ENCODE data around the gene HYAL2. TPM values are rescaled to one million over a fixed set of nuclear protein-coding genes. Genes with fewer than 3 reads are reported as not detected.
"Not testable (repeated sequence)": the region's sequence is repeated elsewhere in the genome, so short reads cannot be mapped to it uniquely, and the experiment has no call there.

The HYAL2 gene
- total RNA-seq, 1 donor from 2014 or later, result 87.9 TPM

GRCh38 chr3:50312041-50312440, 10.5 kb downstream of the HYAL2 start:
- not testable (repeated sequence) for DNase-seq (ENCODE audit: low spot score)

- DNase-seq (ENCODE audit: low spot score), result no peak
Measured at GRCh38 chr3:50304601-50305000, 17.9 kb downstream of the HYAL2 start.

- no peak for DNase-seq (ENCODE audit: low spot score)
Measured at GRCh38 chr3:50303013-50303815, 19.3 kb downstream of the HYAL2 start, which contains the start of gene HYAL1. Gene HYAL1, minus strand, starts transcription at chr3:50303574. Its CDS starts 618 bp downstream, at chr3:50302956.

- DNase-seq (ENCODE audit: low spot score), result no peak
Measured at GRCh38 chr3:50302095-50303012, 20.2 kb downstream of the HYAL2 start.

- DNase-seq (ENCODE audit: low spot score), result no peak
Measured at GRCh38 chr3:50300681-50301254, 21.8 kb downstream of the HYAL2 start.

- no peak for DNase-seq (ENCODE audit: low spot score)
Measured at GRCh38 chr3:50299929-50300680, 22.4 kb downstream of the HYAL2 start.

- DNase-seq (ENCODE audit: low spot score), result no peak
Measured at GRCh38 chr3:50299638-50299928, 23.0 kb downstream of the HYAL2 start.

- DNase-seq (ENCODE audit: low spot score), result peak; percentile 100
Measured at GRCh38 chr3:50298836-50299637, 23.5 kb downstream of the HYAL2 start, which contains the start of the genes HYAL3 and NAA80. Gene HYAL3, minus strand, starts transcription at chr3:50299405. Its CDS starts 3,803 bp downstream, at chr3:50295602. Gene NAA80, minus strand, starts transcription at chr3:50299405. Its CDS starts 1,942 bp downstream, at chr3:50297463.

GRCh38 chr3:50297896-50298725, 24.4 kb downstream of the HYAL2 start:
- no peak for DNase-seq (ENCODE audit: low spot score)

GRCh38 chr3:50297384-50297775, 25.2 kb downstream of the HYAL2 start:
- DNase-seq (ENCODE audit: low spot score), result no peak

GRCh38 chr3:50296721-50297383, 25.7 kb downstream of the HYAL2 start:
- DNase-seq (ENCODE audit: low spot score), result no peak

- no peak for DNase-seq (ENCODE audit: low spot score)
Measured at GRCh38 chr3:50295553-50296431, 26.8 kb downstream of the HYAL2 start.

GRCh38 chr3:50294492-50295403, 27.8 kb downstream of the HYAL2 start:
- DNase-seq (ENCODE audit: low spot score), result no peak

GRCh38 chr3:50294089-50294488, 28.5 kb downstream of the HYAL2 start:
- no peak for DNase-seq (ENCODE audit: low spot score)

GRCh38 chr3:50293079-50293801, 29.3 kb downstream of the HYAL2 start:
- DNase-seq (ENCODE audit: low spot score), result no peak
